Coronary artery (tissue), 2 donors: ENCODE measurements around the gene APOD.

Source experiments
- DNase-seq: peaks from one replicate; pipeline ENCODE4 v3.0.0-alpha.2; 2017; ENCODE audit warnings: low spot score
- H3K27ac ChIP-seq, 2 donors: fragments of 200-600 bp; sonication (generic); one replicate each; pipeline ENCODE4 v1.5.1; 2016 to 2019
- H3K4me3 ChIP-seq: fragments of 200-600 bp; sonication (generic); 2 replicates; pipeline ENCODE4 v1.5.1; 2016; ENCODE audit warnings: mild to moderate bottlenecking, moderate library complexity
- CTCF ChIP-seq: fragments of 200-600 bp; sonication (generic); IDR thresholded peaks from one replicate; pipeline ENCODE4 v1.5.1; 2019; ENCODE audit warnings: antibody characterized with exemption

The APOD gene

GRCh38 chr3:195544634-195545033 lies 39.1 kb downstream of the APOD start:
- H3K27ac ChIP-seq, result peak overlapping the region; percentile 89 to 96
- no peak for TF ChIP-seq CTCF
- H3K4me3 ChIP-seq, result no peak overlapping the region
- DNase-seq, result no peak

GRCh38 chr3:195544230-195544536 lies 39.6 kb downstream of the APOD start:
- Histone ChIP-seq H3K27ac (peak overlapping the region; percentile 89 to 96), H3K4me3 (peak overlapping the region; percentile 95)
- DNase-seq, result no peak
- TF ChIP-seq CTCF, result no peak

- no peak for TF ChIP-seq CTCF
- Histone ChIP-seq H3K27ac (peak overlapping the region; percentile 89 to 96), H3K4me3 (peak overlapping the region; percentile 95)
- DNase-seq, result no peak
These were observed 40.1 kb downstream of the APOD start for GRCh38 chr3:195543500-195544229.

- H3K27ac ChIP-seq, result peak within 1 kb of the TSS; percentile 89 to 96
- DNase-seq, result peak; percentile 93
These were observed 40.8 kb downstream of the APOD start, which contains the start of gene PPP1R2 for GRCh38 chr3:195542698-195543499. Gene PPP1R2 (minus strand): TSS chr3:195543325. CDS start chr3:195543025, 300 bp downstream.

GRCh38 chr3:195542316-195542697 lies 41.4 kb downstream of the APOD start:
- peak overlapping the region in 1 of 2 donors; percentile 89 for H3K27ac ChIP-seq
- DNase-seq, result no peak

More at GRCh38 chr3:195542698-195543499, 40.8 kb downstream of the APOD start, which contains the start of gene PPP1R2:
- TF ChIP-seq CTCF, result no peak
- peak within 1 kb of the TSS; percentile 95 for H3K4me3 ChIP-seq

GRCh38 chr3:195540511-195540910 lies 43.2 kb downstream of the APOD start:
- no peak overlapping the region for H3K4me3 ChIP-seq
- no peak for DNase-seq
- TF ChIP-seq CTCF, result no peak
- no peak overlapping the region for H3K27ac ChIP-seq

More at GRCh38 chr3:195542316-195542697, 41.4 kb downstream of the APOD start:
- TF ChIP-seq CTCF, result no peak
- peak overlapping the region; percentile 95 for H3K4me3 ChIP-seq
